Measurements from ENCODE around the gene STMND1. TPM values are rescaled to one million over a fixed set of nuclear protein-coding genes. Genes with fewer than 3 reads are reported as not detected.

STMND1 gene
- total and polyA plus RNA-seq, 10 of the 15 experiments (the other 5 are each of a cell fraction or from before 2014, with no cell fraction given): 0.15 TPM; not detected in 9

DNA sequence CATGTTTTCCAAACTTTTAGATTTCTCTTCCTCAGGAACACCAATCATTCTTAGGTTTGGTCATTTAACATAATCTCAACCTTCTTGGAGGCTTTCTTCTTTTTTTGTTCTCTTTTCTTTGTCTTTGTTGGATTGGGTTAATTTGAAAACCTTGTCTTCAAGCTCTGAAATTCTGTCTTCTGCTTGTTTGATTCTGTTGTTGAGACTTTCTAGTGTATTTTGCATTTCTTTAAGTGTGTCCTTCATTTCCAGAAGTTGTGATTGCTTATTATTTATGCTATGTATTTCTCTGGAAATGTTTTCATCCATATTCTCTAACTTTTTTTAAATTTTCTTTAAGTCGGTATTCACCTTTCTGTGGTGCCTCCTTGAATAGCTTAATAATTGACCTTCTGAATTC is 42.2 kb downstream of the STMND1 start (continued):
- TF ChIP-seq CTCF (IDR thresholded peaks at IDR 0.05 in 2 of 3, conservative IDR thresholded peaks at IDR 0.05 in 1 of 3; ENCODE audit: control insufficient read depth in 2 of 3, extremely low read depth in 1 of 3, insufficient read depth in 1 of 3, low read depth in 3 of 3, low read length in 3 of 3): no peak
- no peak for TF ChIP-seq HDAC6 (IDR thresholded peaks at IDR 0.05; ENCODE audit: unreplicated experiment)
- no peak for TF ChIP-seq E4F1 (IDR thresholded peaks at IDR 0.05; ENCODE audit: borderline replicate concordance, partially characterized antibody)
- TF ChIP-seq SMARCA5 (IDR thresholded peaks at IDR 0.05): no peak
- no peak for TF ChIP-seq RCOR1 (conservative IDR thresholded peaks at IDR 0.05; ENCODE audit: low read depth, low read length)
- TF ChIP-seq NRF1 (conservative IDR thresholded peaks at IDR 0.05; ENCODE audit: low read depth, low read length): no peak

- Histone ChIP-seq H2AFZ (ENCODE audit: control insufficient read depth, low read depth, low read length) (no peak overlapping the region), H3K4me1 (ENCODE audit: control insufficient read depth, insufficient read depth, low read length) (no peaks in the 10 kb centered on the region), H3K4me3 (no peak overlapping the region), H3K27ac (ENCODE audit: control insufficient read depth, insufficient read depth) (no peak overlapping the region), H3K4me2 (ENCODE audit: control insufficient read depth, insufficient read depth) (no peak overlapping the region), H4K20me1 (ENCODE audit: control insufficient read depth, insufficient read depth) (no peaks in the 10 kb centered on the region), H3K9me3 (replicated peaks; ENCODE audit: control insufficient read depth, insufficient read depth, low read length) (no peaks in the 10 kb centered on the region), H3K36me3 (ENCODE audit: control insufficient read depth in 2 of 2, insufficient read depth in 2 of 2, low read length in 1 of 2) (no peaks in the 10 kb centered on the region), H3K9ac (ENCODE audit: control insufficient read depth, insufficient read depth, low read length) (no peak overlapping the region), H3K27me3 (replicated peaks in 1 of 2; ENCODE audit: control insufficient read depth in 2 of 2, insufficient read depth in 2 of 2, low read length in 1 of 2) (no peaks in the 10 kb centered on the region), H3K79me2 (ENCODE audit: control insufficient read depth, insufficient read depth, low read length) (no peaks in the 10 kb centered on the region)
- TF ChIP-seq CEBPB (IDR thresholded peaks at IDR 0.05; ENCODE audit: borderline replicate concordance in 1 of 2, low read depth in 2 of 2, low read length in 2 of 2) (no peak), CHD1 (IDR thresholded peaks at IDR 0.05; ENCODE audit: low read depth, low read length) (no peak)
- ChIA-PET CTCF (interaction anchor here (1.0 kb wide), 1 partner anchor 12 kb away, joined by 3 read pairs; no protein-coding TSS in a partner anchor), SMC1A (ENCODE audit: uncharacterized antibody, unreplicated experiment) (interaction anchor here (0.7 to 1.3 kb wide), 2 partner anchors 10 to 11 kb away, joined by 3 read pairs; no protein-coding TSS in a partner anchor), RAD21 (ENCODE audit: unreplicated experiment) (no interaction called here), POLR2A (no interaction called here)
- DNase-seq (ENCODE audit: low read depth, low spot score): no peak
- no peak for FAIRE-seq
- WGBS (ENCODE audit: insufficient coverage, insufficient replicate concordance, low lambda C conversion rate, missing lambda C conversion rate): 41% methylated on average over 2 of the region's 2 CpGs
- ATAC-seq: no peak
- in situ Hi-C loops (cut with MboI): no loop called here
- no TSS peak for BruUV-seq (replicated peaks)
- intact Hi-C loops (cut with micrococcal nuclease; ENCODE audit: unreplicated experiment): no loop called here
Measured at GRCh38 chr6:17149571-17149970, 47.7 kb downstream of the STMND1 start.

Data from GM12878 (cell line).